Liver (tissue), 9 donors: ENCODE results near the gene MAGEF1. TPM values are rescaled to one million over a fixed set of nuclear protein-coding genes. Genes with fewer than 3 reads are reported as not detected.

ENCODE experiments used
- DNase-seq: peaks from one replicate; pipeline ENCODE4 v3.0.0-alpha.2; 2017; ENCODE audit warnings: low spot score
- H3K27ac ChIP-seq, 2 donors: one replicate each; pipeline ENCODE4 v1.7.0; 2013; ENCODE audit warnings: inconsistent platforms in 2 of 2, low read length in 2 of 2, control low read depth in 1 of 2, low read depth in 1 of 2, mild to moderate bottlenecking in 1 of 2
- H3K27me3 ChIP-seq, 4 donors: one replicate each; pipeline versions ENCODE4 v1.6.1 to v1.7.0; 2013; ENCODE audit warnings: low read length in 3 of 4, inconsistent platforms in 1 of 4, mild to moderate bottlenecking in 1 of 4, moderate library complexity in 1 of 4; ENCODE audit not compliant: control insufficient read depth in 4 of 4, insufficient read depth in 4 of 4
- H3K36me3 ChIP-seq, 4 donors: one replicate each; pipeline versions ENCODE4 v1.6.1 to v1.7.0; 2013; ENCODE audit warnings: low read length in 3 of 4, mild to moderate bottlenecking in 3 of 4, low read depth in 1 of 4, moderate library complexity in 1 of 4; ENCODE audit not compliant: control insufficient read depth in 4 of 4, insufficient read depth in 3 of 4
- H3K4me1 ChIP-seq, 4 donors: one replicate each; pipeline versions ENCODE4 v1.6.1 to v1.7.0; 2013; ENCODE audit warnings: low read length in 3 of 4, mild to moderate bottlenecking in 3 of 4, moderate library complexity in 1 of 4; ENCODE audit not compliant: control insufficient read depth in 4 of 4, insufficient read depth in 4 of 4
- H3K4me3 ChIP-seq, 3 donors: one replicate each; pipeline versions ENCODE4 v1.6.1 to v1.7.0; 2013; ENCODE audit warnings: low read length in 3 of 3, control low read depth in 1 of 3, low read depth in 1 of 3, mild to moderate bottlenecking in 1 of 3
- H3K9ac ChIP-seq, 2 donors: one replicate each; pipeline ENCODE4 v1.7.0; 2013; ENCODE audit warnings: low read length in 2 of 2, mild to moderate bottlenecking in 2 of 2, moderate library complexity in 2 of 2, control low read depth in 1 of 2, low read depth in 1 of 2
- H3K9me3 ChIP-seq, 4 donors: one replicate each; pipeline versions ENCODE4 v1.6.1 to v1.7.0; 2013; ENCODE audit warnings: low read length in 3 of 4; ENCODE audit not compliant: control insufficient read depth in 4 of 4
- CTCF ChIP-seq: fragments of 150-350 bp; IDR thresholded peaks from 2 replicates; pipeline ENCODE4 v1.5.1; 2017; ENCODE audit warnings: improper control_type of control experiment, low read depth, low read length; ENCODE audit not compliant: missing input control
- FOXA1 ChIP-seq: IDR thresholded peaks from 2 replicates; pipeline ENCODE4 v1.6.1; 2016; ENCODE audit warnings: antibody characterized with exemption
- FOXA2 ChIP-seq: IDR thresholded peaks from 2 replicates; pipeline ENCODE4 v1.6.1; 2016; ENCODE audit warnings: antibody characterized with exemption
- GABPA ChIP-seq, 2 donors: IDR thresholded peaks in 1 of 2; conservative IDR thresholded peaks in 1 of 2; 2 replicates each; pipeline ENCODE4 v1.6.1; 2016; ENCODE audit warnings: antibody characterized with exemption in 2 of 2, mild to moderate bottlenecking in 1 of 2, moderate library complexity in 1 of 2
- HNF4A ChIP-seq, 2 donors: conservative IDR thresholded peaks; 2 replicates each; pipeline ENCODE4 v1.6.1; 2016; ENCODE audit warnings: antibody characterized with exemption in 2 of 2, mild to moderate bottlenecking in 2 of 2
- HNF4G ChIP-seq: IDR thresholded peaks from 2 replicates; pipeline ENCODE4 v1.6.1; 2016; ENCODE audit warnings: antibody characterized with exemption
- JUND ChIP-seq, 2 donors: IDR thresholded peaks; 2 replicates each; pipeline ENCODE4 v1.6.1; 2016; ENCODE audit warnings: antibody characterized with exemption in 2 of 2
- NR2F2 ChIP-seq: IDR thresholded peaks from 2 replicates; pipeline ENCODE4 v1.6.1; 2016; ENCODE audit warnings: antibody characterized with exemption
- RAD21 ChIP-seq, 2 donors: IDR thresholded peaks; 2 replicates each; pipeline ENCODE4 v1.6.1; 2016; ENCODE audit warnings: antibody characterized with exemption in 2 of 2, mild to moderate bottlenecking in 2 of 2
- REST ChIP-seq: IDR thresholded peaks from 2 replicates; pipeline ENCODE4 v1.6.1; 2016; ENCODE audit warnings: antibody characterized with exemption, mild to moderate bottlenecking
- RXRA ChIP-seq, 2 donors: IDR thresholded peaks; 2 replicates each; pipeline ENCODE4 v1.6.1; 2017 to 2018; ENCODE audit warnings: antibody characterized with exemption in 2 of 2, mild to moderate bottlenecking in 1 of 2
- SP1 ChIP-seq: IDR thresholded peaks from 2 replicates; pipeline ENCODE4 v1.6.1; 2018; ENCODE audit warnings: antibody characterized with exemption, mild to moderate bottlenecking
- TAF1 ChIP-seq: conservative IDR thresholded peaks from 2 replicates; pipeline ENCODE4 v1.6.1; 2016; ENCODE audit warnings: antibody characterized with exemption, mild to moderate bottlenecking
- YY1 ChIP-seq: IDR thresholded peaks from 2 replicates; pipeline ENCODE4 v1.6.1; 2016; ENCODE audit warnings: antibody characterized with exemption, mild to moderate bottlenecking
- WGBS: extraction: QIAGEN DNeasy Blood & Tissue Kit; methylation state at CpG from one replicate; pipeline ENCODE4 v1.1.7; 2013; 5-methylcytosine and 5-hydroxymethylcytosine counted together
- polyA plus RNA-seq, 2 donors: library from polyadenylated mRNA; stranded (reverse) in 1 of 2; unstranded in 1 of 2; fragments of 200-250 nt in 1 of 2; fragments of >200 nt in 1 of 2; fragmentation: Nextera tagmentation in 1 of 2; extraction: Ambion mirVana in 1 of 2; gene quantifications; one replicate each; pipeline versions ENCODE4 v1.2.1 to v1.2.3, GENCODE V29; 2013 to 2015
- total RNA-seq, 2 donors: library from RNA; depleted of rRNA; stranded (reverse); fragments of >200 nt; gene quantifications; one replicate each; pipeline ENCODE4 v1.2.3, GENCODE V29; 2014
- TF ChIP-seq, protein P1 (sequence below): IDR thresholded peaks from 2 replicates; pipeline ENCODE4 v1.6.1; 2016; ENCODE audit warnings: antibody characterized with exemption
- TF ChIP-seq, protein P2 (sequence below): IDR thresholded peaks from 2 replicates; pipeline ENCODE4 v1.6.1; 2016; ENCODE audit warnings: antibody characterized with exemption
- TF ChIP-seq, protein P3 (sequence below): IDR thresholded peaks from 2 replicates; pipeline ENCODE4 v1.6.1; 2016; ENCODE audit warnings: antibody characterized with exemption
- donor health status: healthy.
- donor health status: healthy.
- donor health status: healthy.
- donor health status: healthy.
- donor health status: healthy.

Gene MAGEF1
- total and polyA plus RNA-seq, 4 donors, result 12.9 to 15.5 (median 14.3) TPM

DNA sequence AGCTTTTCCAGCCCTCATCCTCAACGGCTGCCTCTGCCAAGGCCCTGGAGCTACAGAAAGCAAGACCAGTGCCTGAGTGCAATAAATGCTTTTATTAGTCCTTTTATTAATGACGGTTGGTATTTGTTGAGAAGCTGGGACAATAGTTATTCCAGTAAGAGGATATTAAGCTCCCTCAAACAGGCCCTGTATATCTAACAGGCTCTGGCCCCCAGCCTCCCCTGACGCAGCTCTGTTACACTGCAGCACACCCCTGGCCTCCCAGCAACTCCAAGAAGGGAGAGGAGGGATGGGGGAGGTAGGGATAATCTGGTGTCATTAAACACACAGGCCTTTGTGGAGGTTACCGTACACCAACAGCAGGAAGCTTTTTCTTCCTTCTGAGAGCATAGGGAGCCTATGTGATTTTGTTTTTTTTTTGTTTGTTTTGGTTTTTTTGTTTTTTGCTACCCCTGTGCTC, 30.8 kb upstream of the MAGEF1 start:
- no peak overlapping the region for H3K9ac ChIP-seq
- H3K27ac ChIP-seq, result no peak overlapping the region
- H3K27me3 ChIP-seq, result peaks cover 0 to 2% (median 0%) of the 10 kb centered on the region in 4 donors
- no peaks in the 10 kb centered on the region for H3K4me1 ChIP-seq
- H3K36me3 ChIP-seq, result no peaks in the 10 kb centered on the region
- DNase-seq, result no peak
- H3K4me3 ChIP-seq, result no peak overlapping the region
- H3K9me3 ChIP-seq, result no peaks in the 10 kb centered on the region
- WGBS, result 69% methylated on average over 4 of the region's 4 CpGs
- no peak for TF ChIP-seq RXRA (IDR thresholded peaks at IDR 0.05)
- TF ChIP-seq FOXA2, result no peak
- no peak for TF ChIP-seq CTCF
- TF ChIP-seq, protein P1, sequence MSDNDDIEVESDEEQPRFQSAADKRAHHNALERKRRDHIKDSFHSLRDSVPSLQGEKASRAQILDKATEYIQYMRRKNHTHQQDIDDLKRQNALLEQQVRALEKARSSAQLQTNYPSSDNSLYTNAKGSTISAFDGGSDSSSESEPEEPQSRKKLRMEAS, result no peak
- TF ChIP-seq TAF1, result no peak
- TF ChIP-seq HNF4A (conservative IDR thresholded peaks at IDR 0.05), result no peak
- TF ChIP-seq RAD21 (IDR thresholded peaks at IDR 0.05), result no peak
- no peak for TF ChIP-seq JUND (IDR thresholded peaks at IDR 0.05)
- TF ChIP-seq YY1, result no peak
- no peak for TF ChIP-seq FOXA1
- TF ChIP-seq, protein P2, sequence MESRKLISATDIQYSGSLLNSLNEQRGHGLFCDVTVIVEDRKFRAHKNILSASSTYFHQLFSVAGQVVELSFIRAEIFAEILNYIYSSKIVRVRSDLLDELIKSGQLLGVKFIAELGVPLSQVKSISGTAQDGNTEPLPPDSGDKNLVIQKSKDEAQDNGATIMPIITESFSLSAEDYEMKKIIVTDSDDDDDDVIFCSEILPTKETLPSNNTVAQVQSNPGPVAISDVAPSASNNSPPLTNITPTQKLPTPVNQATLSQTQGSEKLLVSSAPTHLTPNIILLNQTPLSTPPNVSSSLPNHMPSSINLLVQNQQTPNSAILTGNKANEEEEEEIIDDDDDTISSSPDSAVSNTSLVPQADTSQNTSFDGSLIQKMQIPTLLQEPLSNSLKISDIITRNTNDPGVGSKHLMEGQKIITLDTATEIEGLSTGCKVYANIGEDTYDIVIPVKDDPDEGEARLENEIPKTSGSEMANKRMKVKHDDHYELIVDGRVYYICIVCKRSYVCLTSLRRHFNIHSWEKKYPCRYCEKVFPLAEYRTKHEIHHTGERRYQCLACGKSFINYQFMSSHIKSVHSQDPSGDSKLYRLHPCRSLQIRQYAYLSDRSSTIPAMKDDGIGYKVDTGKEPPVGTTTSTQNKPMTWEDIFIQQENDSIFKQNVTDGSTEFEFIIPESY, result no peak
- TF ChIP-seq GABPA (IDR thresholded peaks at IDR 0.05 in 1 of 2, conservative IDR thresholded peaks at IDR 0.05 in 1 of 2), result no peak

GRCh38 chr3:184741798-184742675, 30.2 kb upstream of the MAGEF1 start:
- TF ChIP-seq NR2F2, result no peak
- TF ChIP-seq CTCF, result no peak
- TF ChIP-seq HNF4A (conservative IDR thresholded peaks at IDR 0.05), result no peak
- no peak for TF ChIP-seq REST
- TF ChIP-seq FOXA2, result no peak
- TF ChIP-seq SP1, result no peak
- TF ChIP-seq, protein P1, result no peak
- TF ChIP-seq RAD21 (IDR thresholded peaks at IDR 0.05), result no peak
- TF ChIP-seq, protein P2, result no peak
- TF ChIP-seq FOXA1, result no peak
- no peak for TF ChIP-seq HNF4G
- TF ChIP-seq, protein P3, sequence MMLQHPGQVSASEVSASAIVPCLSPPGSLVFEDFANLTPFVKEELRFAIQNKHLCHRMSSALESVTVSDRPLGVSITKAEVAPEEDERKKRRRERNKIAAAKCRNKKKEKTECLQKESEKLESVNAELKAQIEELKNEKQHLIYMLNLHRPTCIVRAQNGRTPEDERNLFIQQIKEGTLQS, result no peak
- Histone ChIP-seq H3K9ac (no peak overlapping the region), H3K36me3 (no peaks in the 10 kb centered on the region), H3K4me3 (no peak overlapping the region), H3K9me3 (no peaks in the 10 kb centered on the region), H3K27me3 (peaks cover 0 to 2% (median 0%) of the 10 kb centered on the region in 4 donors), H3K4me1 (no peaks in the 10 kb centered on the region), H3K27ac (no peak overlapping the region)
- 86% methylated on average over 12 of the region's 12 CpGs for WGBS
- DNase-seq, result no peak
